Neural cell (in vitro differentiated cells): ENCODE measurements around the gene MMP14. TPM values are rescaled to one million over a fixed set of nuclear protein-coding genes. Genes with fewer than 3 reads are reported as not detected.
"Not testable (repeated sequence)": the region's sequence is repeated elsewhere in the genome, so short reads cannot be mapped to it uniquely, and the experiment has no call there.

Experiments
- H2AFZ ChIP-seq: fragments of 200-600, 300-800 bp; sonication (generic), shearing (Covaris generic); 2 replicates; pipeline ENCODE4 v1.6.0; 2014; ENCODE audit warnings: low read depth, mild to moderate bottlenecking, antibody characterized with exemption, low read length, moderate library complexity
- H3F3A ChIP-seq: fragments of 200-600 bp; shearing (Covaris generic); 2 replicates; pipeline ENCODE4 v1.6.1; 2016; ENCODE audit warnings: mild to moderate bottlenecking, moderate library complexity, mixed read lengths, antibody characterized with exemption, low read length; ENCODE audit not compliant: insufficient read depth, poor library complexity, severe bottlenecking
- H3K27ac ChIP-seq: fragments of 200-600, 300-800 bp; sonication (generic), shearing (Covaris generic); 2 replicates; pipeline ENCODE4 v1.5.1; 2014; ENCODE audit warnings: mild to moderate bottlenecking, low read length, moderate library complexity
- H3K27me3 ChIP-seq: fragments of 300-800, 200-600 bp; sonication (generic), shearing (Covaris generic); 2 replicates; pipeline ENCODE4 v1.6.0; 2014; ENCODE audit warnings: mild to moderate bottlenecking, low read depth, low read length, moderate library complexity; ENCODE audit not compliant: insufficient read depth
- H3K36me3 ChIP-seq: fragments of 300-800, 200-600 bp; sonication (generic), shearing (Covaris generic); 2 replicates; pipeline ENCODE4 v1.5.1; 2014; ENCODE audit warnings: mild to moderate bottlenecking, antibody characterized with exemption, low read length, moderate library complexity; ENCODE audit not compliant: insufficient read depth
- H3K4me2 ChIP-seq: fragments of 300-800, 200-600 bp; sonication (generic), shearing (Covaris generic); 2 replicates; pipeline ENCODE4 v1.6.0; 2014; ENCODE audit warnings: mild to moderate bottlenecking, low read length
- H3K4me3 ChIP-seq: fragments of 300-800, 200-600 bp; sonication (generic), shearing (Covaris generic); 2 replicates; pipeline ENCODE4 v1.5.1; 2014; ENCODE audit warnings: mild to moderate bottlenecking, low read length, moderate library complexity
- H3K79me2 ChIP-seq: fragments of 200-600 bp; shearing (Covaris generic); replicated peaks from 2 replicates; pipeline ENCODE4 v1.6.0; 2014; ENCODE audit warnings: mild to moderate bottlenecking, low read length, moderate library complexity; ENCODE audit not compliant: insufficient read depth
- H3K9ac ChIP-seq: fragments of 300-800, 200-600 bp; sonication (generic), shearing (Covaris generic); 2 replicates; pipeline ENCODE4 v1.6.1; 2016; ENCODE audit warnings: mild to moderate bottlenecking, low read length, mixed read lengths
- H3K9me2 ChIP-seq: fragments of 200-600 bp; shearing (Covaris generic); 2 replicates; pipeline ENCODE4 v1.6.1; 2016; ENCODE audit warnings: mild to moderate bottlenecking, low read length, mixed read lengths; ENCODE audit not compliant: insufficient read depth
- H3K9me3 ChIP-seq: fragments of 200-600, 300-800 bp; sonication (generic), shearing (Covaris generic); 2 replicates; pipeline ENCODE4 v1.6.1; 2016; ENCODE audit warnings: mild to moderate bottlenecking, mixed run types, low read length, moderate library complexity, mixed read lengths
- H4K20me1 ChIP-seq: fragments of 200-600 bp; shearing (Covaris generic); 2 replicates; pipeline ENCODE4 v1.6.1; 2016; ENCODE audit warnings: mild to moderate bottlenecking, mixed run types; ENCODE audit not compliant: insufficient read depth
- EP300 ChIP-seq: fragments of 450-650 bp; conservative IDR thresholded peaks from 2 replicates; pipeline ENCODE4 v1.6.1; 2014; ENCODE audit warnings: antibody characterized with exemption, mild to moderate bottlenecking, moderate library complexity; ENCODE audit not compliant: poor library complexity, severe bottlenecking
- EZH2 ChIP-seq: fragments of 200-600, 300-800 bp; shearing (Covaris generic), sonication (generic); IDR thresholded peaks from 2 replicates; pipeline ENCODE4 v1.6.1; 2014; ENCODE audit warnings: antibody characterized with exemption, low read length, borderline replicate concordance, mild to moderate bottlenecking; ENCODE audit not compliant: insufficient read depth, poor library complexity, severe bottlenecking
- MXI1 ChIP-seq: fragments of 450-650 bp; conservative IDR thresholded peaks from 2 replicates; pipeline ENCODE4 v1.6.1; 2014; ENCODE audit warnings: antibody characterized with exemption, mild to moderate bottlenecking; ENCODE audit not compliant: poor library complexity, severe bottlenecking
- POLR2AphosphoS5 ChIP-seq: IDR thresholded peaks from 2 replicates; pipeline ENCODE4 v1.6.1; 2012
- RAD21 ChIP-seq: fragments of 450-650 bp; conservative IDR thresholded peaks from 2 replicates; pipeline ENCODE4 v1.6.1; 2014; ENCODE audit warnings: antibody characterized with exemption, mild to moderate bottlenecking, moderate library complexity
- SMC3 ChIP-seq: fragments of 450-650 bp; conservative IDR thresholded peaks from 2 replicates; pipeline ENCODE4 v1.6.1; 2014; ENCODE audit warnings: antibody characterized with exemption, mild to moderate bottlenecking, moderate library complexity; ENCODE audit not compliant: poor library complexity
- TAF1 ChIP-seq: IDR thresholded peaks from 2 replicates; pipeline ENCODE4 v1.6.1; 2012; ENCODE audit warnings: low read depth
- polyA plus RNA-seq: library from polyadenylated mRNA; depleted of rRNA; stranded (reverse); fragments of >200 nt; gene quantifications from 2 replicates; pipeline ENCODE4 v1.2.3, GENCODE V29; 2014
- TF ChIP-seq, protein P1 (sequence below): IDR thresholded peaks from 2 replicates; pipeline ENCODE4 v1.6.1; 2012; ENCODE audit warnings: borderline replicate concordance
- TF ChIP-seq, protein P2 (sequence below): fragments of 450-650 bp; IDR thresholded peaks from 2 replicates; pipeline ENCODE4 v1.5.1; 2014; ENCODE audit warnings: antibody characterized with exemption, mild to moderate bottlenecking, moderate library complexity; ENCODE audit not compliant: poor library complexity, severe bottlenecking

MMP14 gene
- polyA plus RNA-seq, 1 donor from 2014 or later = 1.5 TPM

DNA sequence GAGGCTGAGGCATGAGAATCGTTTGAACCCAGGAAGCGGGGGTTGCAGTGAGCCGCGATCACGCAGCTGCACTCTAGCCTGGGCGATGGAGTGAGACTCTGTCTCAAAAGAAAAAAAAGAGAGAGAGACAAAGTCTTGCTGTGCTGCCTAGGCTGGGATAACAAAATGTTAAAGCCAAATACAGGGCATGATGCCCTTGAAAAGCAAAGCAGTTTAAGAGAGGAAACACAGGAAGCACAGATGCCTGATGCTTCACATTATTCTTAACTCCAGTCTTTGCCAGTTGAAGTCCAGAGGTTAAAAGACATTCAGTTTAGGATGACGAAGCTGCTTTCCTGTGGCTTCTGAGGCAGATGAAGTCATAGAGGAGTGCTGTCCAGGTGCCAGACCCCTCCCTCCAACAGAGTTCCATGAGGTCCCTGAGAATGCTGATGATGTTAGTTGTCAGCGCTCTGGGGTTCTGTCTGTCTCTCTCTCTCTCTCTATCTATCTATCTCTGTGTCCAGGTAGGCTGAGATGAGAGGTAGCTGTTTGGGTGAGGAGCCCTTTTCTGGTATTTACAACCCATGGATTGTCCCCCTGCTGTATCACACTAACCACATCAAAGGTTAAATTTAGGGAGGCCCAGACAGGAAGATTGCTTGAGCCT, 11.6 kb upstream of the MMP14 start:
- Histone ChIP-seq H3K27me3 (peaks cover 13% of the 10 kb centered on the region), H2AFZ (no peak overlapping the region), H3F3A (no peaks in the 10 kb centered on the region), H3K27ac (no peak overlapping the region), H3K9me3 (no peaks in the 10 kb centered on the region), H3K9ac (no peak overlapping the region), H3K4me2 (no peak overlapping the region), H3K79me2 (peaks cover under 1% of the 10 kb centered on the region), H3K36me3 (no peaks in the 10 kb centered on the region), H3K4me3 (no peak overlapping the region), H3K9me2 (no peaks in the 10 kb centered on the region), H4K20me1 (no peaks in the 10 kb centered on the region)
- TF ChIP-seq POLR2AphosphoS5 = no peak
- TF ChIP-seq EP300 = no peak
- TF ChIP-seq RAD21 = no peak
- TF ChIP-seq MXI1 = no peak
- TF ChIP-seq EZH2 = no peak
- TF ChIP-seq, protein P1, sequence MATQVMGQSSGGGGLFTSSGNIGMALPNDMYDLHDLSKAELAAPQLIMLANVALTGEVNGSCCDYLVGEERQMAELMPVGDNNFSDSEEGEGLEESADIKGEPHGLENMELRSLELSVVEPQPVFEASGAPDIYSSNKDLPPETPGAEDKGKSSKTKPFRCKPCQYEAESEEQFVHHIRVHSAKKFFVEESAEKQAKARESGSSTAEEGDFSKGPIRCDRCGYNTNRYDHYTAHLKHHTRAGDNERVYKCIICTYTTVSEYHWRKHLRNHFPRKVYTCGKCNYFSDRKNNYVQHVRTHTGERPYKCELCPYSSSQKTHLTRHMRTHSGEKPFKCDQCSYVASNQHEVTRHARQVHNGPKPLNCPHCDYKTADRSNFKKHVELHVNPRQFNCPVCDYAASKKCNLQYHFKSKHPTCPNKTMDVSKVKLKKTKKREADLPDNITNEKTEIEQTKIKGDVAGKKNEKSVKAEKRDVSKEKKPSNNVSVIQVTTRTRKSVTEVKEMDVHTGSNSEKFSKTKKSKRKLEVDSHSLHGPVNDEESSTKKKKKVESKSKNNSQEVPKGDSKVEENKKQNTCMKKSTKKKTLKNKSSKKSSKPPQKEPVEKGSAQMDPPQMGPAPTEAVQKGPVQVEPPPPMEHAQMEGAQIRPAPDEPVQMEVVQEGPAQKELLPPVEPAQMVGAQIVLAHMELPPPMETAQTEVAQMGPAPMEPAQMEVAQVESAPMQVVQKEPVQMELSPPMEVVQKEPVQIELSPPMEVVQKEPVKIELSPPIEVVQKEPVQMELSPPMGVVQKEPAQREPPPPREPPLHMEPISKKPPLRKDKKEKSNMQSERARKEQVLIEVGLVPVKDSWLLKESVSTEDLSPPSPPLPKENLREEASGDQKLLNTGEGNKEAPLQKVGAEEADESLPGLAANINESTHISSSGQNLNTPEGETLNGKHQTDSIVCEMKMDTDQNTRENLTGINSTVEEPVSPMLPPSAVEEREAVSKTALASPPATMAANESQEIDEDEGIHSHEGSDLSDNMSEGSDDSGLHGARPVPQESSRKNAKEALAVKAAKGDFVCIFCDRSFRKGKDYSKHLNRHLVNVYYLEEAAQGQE = no peak
- TF ChIP-seq, protein P2, sequence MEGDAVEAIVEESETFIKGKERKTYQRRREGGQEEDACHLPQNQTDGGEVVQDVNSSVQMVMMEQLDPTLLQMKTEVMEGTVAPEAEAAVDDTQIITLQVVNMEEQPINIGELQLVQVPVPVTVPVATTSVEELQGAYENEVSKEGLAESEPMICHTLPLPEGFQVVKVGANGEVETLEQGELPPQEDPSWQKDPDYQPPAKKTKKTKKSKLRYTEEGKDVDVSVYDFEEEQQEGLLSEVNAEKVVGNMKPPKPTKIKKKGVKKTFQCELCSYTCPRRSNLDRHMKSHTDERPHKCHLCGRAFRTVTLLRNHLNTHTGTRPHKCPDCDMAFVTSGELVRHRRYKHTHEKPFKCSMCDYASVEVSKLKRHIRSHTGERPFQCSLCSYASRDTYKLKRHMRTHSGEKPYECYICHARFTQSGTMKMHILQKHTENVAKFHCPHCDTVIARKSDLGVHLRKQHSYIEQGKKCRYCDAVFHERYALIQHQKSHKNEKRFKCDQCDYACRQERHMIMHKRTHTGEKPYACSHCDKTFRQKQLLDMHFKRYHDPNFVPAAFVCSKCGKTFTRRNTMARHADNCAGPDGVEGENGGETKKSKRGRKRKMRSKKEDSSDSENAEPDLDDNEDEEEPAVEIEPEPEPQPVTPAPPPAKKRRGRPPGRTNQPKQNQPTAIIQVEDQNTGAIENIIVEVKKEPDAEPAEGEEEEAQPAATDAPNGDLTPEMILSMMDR = no peak
- no peak for TF ChIP-seq SMC3
- no peak for TF ChIP-seq TAF1

DNA sequence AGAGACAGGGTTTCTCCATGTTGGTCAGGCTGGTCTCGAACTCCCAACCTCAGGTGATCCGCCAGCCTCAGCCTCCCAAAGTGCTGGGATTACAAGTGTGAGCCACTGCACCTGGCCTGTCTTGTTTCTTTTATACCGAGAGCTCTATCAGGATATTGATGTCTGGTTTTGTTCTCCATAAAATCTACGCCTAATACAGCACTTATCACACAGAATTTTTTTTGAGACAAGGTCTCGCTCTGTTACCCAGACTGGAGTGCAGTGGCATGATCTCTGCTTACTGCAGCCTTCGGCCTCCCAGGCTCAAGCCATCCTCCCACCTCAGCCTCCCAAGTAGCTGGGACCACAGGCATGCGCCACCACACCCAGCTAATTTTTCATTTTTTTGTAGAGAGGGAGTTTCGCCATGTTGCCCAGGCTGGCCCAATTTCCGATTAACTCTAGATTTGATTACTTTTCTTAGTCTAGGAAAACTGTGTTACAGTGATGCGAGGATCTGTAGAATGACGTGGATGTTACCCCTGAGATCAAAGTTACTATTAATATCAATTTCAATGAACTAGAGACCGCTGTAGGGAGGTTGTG, 7.2 kb upstream of the MMP14 start:
- not testable (repeated sequence) for H3K27me3 ChIP-seq, H4K20me1 ChIP-seq, H3K36me3 ChIP-seq, H3K9me2 ChIP-seq, H3K9me3 ChIP-seq, H3F3A ChIP-seq
- H3K27ac ChIP-seq = peak overlapping the region; percentile 65
- peaks cover 11% of the 10 kb centered on the region for H3K79me2 ChIP-seq
- H3K4me3 ChIP-seq = peak overlapping the region; percentile 98
- peak overlapping the region; percentile 85 for H3K9ac ChIP-seq
- H2AFZ ChIP-seq = peak overlapping the region; percentile 89
- H3K4me2 ChIP-seq = peak overlapping the region; percentile 33
